ENCODE measurements around the gene NKAIN2.

DNA sequence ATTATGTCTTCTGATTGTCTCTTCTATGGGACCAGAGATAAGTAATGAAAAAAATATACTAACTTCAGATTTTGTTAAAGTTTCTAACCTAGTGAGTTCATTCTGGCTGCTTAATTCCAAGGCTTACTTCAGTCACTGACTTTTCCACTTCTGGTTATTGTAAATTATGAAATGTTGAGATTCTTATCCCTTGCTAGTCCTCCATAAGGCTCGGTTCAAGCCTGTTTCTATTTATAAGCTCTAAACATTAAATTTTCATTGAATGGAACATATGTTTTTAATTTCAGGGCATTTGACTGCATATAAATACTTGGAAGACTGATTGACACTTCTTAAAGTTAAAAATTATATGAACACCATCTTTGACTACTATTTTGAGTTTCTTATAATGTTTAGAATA is 23.6 kb upstream of the NKAIN2 start:
- TF ChIP-seq, protein P1, sequence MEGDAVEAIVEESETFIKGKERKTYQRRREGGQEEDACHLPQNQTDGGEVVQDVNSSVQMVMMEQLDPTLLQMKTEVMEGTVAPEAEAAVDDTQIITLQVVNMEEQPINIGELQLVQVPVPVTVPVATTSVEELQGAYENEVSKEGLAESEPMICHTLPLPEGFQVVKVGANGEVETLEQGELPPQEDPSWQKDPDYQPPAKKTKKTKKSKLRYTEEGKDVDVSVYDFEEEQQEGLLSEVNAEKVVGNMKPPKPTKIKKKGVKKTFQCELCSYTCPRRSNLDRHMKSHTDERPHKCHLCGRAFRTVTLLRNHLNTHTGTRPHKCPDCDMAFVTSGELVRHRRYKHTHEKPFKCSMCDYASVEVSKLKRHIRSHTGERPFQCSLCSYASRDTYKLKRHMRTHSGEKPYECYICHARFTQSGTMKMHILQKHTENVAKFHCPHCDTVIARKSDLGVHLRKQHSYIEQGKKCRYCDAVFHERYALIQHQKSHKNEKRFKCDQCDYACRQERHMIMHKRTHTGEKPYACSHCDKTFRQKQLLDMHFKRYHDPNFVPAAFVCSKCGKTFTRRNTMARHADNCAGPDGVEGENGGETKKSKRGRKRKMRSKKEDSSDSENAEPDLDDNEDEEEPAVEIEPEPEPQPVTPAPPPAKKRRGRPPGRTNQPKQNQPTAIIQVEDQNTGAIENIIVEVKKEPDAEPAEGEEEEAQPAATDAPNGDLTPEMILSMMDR (conservative IDR thresholded peaks at IDR 0.05 in 1 of 2, IDR thresholded peaks at IDR 0.05 in 1 of 2; ENCODE audit: extremely low read depth in 1 of 2, insufficient read depth in 1 of 2, low read depth in 1 of 2, low read length in 2 of 2): no peak
- TF ChIP-seq EZH2 (IDR thresholded peaks at IDR 0.05; ENCODE audit: borderline replicate concordance, low read length): no peak

Measured in mammary epithelial cell (primary cell).